K562 (cell line): Measurements from ENCODE around the gene TMEM181. TPM values are rescaled to one million over a fixed set of nuclear protein-coding genes. Genes with fewer than 3 reads are reported as not detected.

ENCODE experiments used
- ATAC-seq: fragments of 200-7000 bp; cut with Tn5 transposase; 3 replicates; pipeline ENCODE4 v1.9.1; 2020; ENCODE audit warnings: moderate library complexity
- BruUV-seq: library from RNA; stranded (reverse); fragments of 400-500 nt; replicated peaks from 2 replicates; lab custom pipeline; 2021; lab: Mats Ljungman, UMichigan
- CTCF ChIA-PET: fragments of 300-600 bp; formaldehyde crosslinking; extraction: SDS; loops from one replicate; lab custom pipeline; 2021; ENCODE audit warnings: low intra/inter-chr PET ratio; lab: Yijun Ruan, JAX
- POLR2A ChIA-PET: fragments of 300-600, 350-650 bp; sonication (Branson Sonifier 250); formaldehyde crosslinking; extraction: SDS; loops from one replicate; lab custom pipeline; 2021; ENCODE audit warnings: antibody characterized with exemption, inconsistent platforms; lab: Yijun Ruan, JAX
- DNase-seq, 4 experiments: peaks; one replicate each; pipeline versions ENCODE4 v3.0.0 to v3.0.0-alpha.2; 2011 to 2018; ENCODE audit warnings: low spot score in 3 of 4, mixed read lengths in 3 of 4; ENCODE audit errors: extremely low read depth in 1 of 4
- FAIRE-seq: peaks from 2 replicates; lab custom pipeline; 2011; peaks lifted over from hg19 to GRCh38; lab: Jason Lieb, UNC
- H2AFZ ChIP-seq: 2 replicates; pipeline ENCODE4 v1.6.0; 2011; ENCODE audit warnings: low read depth, low read length, control low read depth, inconsistent platforms
- H3K27ac ChIP-seq: fragments of 200-600 bp; 3 replicates; pipeline ENCODE4 v1.8.0; 2011; ENCODE audit warnings: low read depth, mild to moderate bottlenecking, control low read depth, inconsistent platforms, low read length, moderate library complexity, mixed read lengths; ENCODE audit errors: extremely low read depth
- H3K27me3 ChIP-seq, 2 experiments: fragments of 300-600 bp in 1 of 2; 2 replicates in 1 of 2; 3 replicates in 1 of 2; pipeline versions ENCODE4 v1.6.0 to v1.8.0; 2011; ENCODE audit warnings: inconsistent platforms in 2 of 2, low read length in 2 of 2, mild to moderate bottlenecking in 1 of 2, mixed read lengths in 1 of 2, moderate library complexity in 1 of 2; ENCODE audit not compliant: control insufficient read depth in 2 of 2, insufficient read depth in 2 of 2
- H3K36me3 ChIP-seq: fragments of 300-600 bp; 3 replicates; pipeline ENCODE4 v1.8.0; 2011; ENCODE audit warnings: mild to moderate bottlenecking, low read length, inconsistent platforms; ENCODE audit not compliant: control insufficient read depth, insufficient read depth
- H3K4me1 ChIP-seq, 2 experiments: fragments of 200-600 bp in 1 of 2; replicated peaks in 1 of 2; 2 replicates in 1 of 2; 3 replicates in 1 of 2; pipeline versions ENCODE4 v1.5.1 to v1.8.0; 2011; ENCODE audit warnings: inconsistent platforms in 2 of 2, low read length in 2 of 2, mild to moderate bottlenecking in 1 of 2, mixed read lengths in 1 of 2, moderate library complexity in 1 of 2; ENCODE audit not compliant: control insufficient read depth in 2 of 2, insufficient read depth in 2 of 2
- H3K4me2 ChIP-seq: 2 replicates; pipeline ENCODE4 v1.6.1; 2011; ENCODE audit warnings: low read length, control low read depth, inconsistent platforms, mixed read lengths; ENCODE audit not compliant: insufficient read depth
- H3K4me3 ChIP-seq: fragments of 200-600 bp; sonication (generic), shearing (Covaris generic); 2 replicates; pipeline ENCODE4 v1.5.1; 2016; ENCODE audit warnings: control low read depth, inconsistent platforms
- H3K79me2 ChIP-seq: fragments of 200-600 bp; 3 replicates; pipeline ENCODE4 v1.8.0; 2011; ENCODE audit warnings: low read length, inconsistent platforms; ENCODE audit not compliant: control insufficient read depth, insufficient read depth
- H3K9ac ChIP-seq, 2 experiments: 2 replicates each; pipeline versions ENCODE4 v1.6.0 to v1.6.1; 2011; ENCODE audit warnings: low read depth in 2 of 2, low read length in 2 of 2, control low read depth in 1 of 2, inconsistent platforms in 1 of 2, mild to moderate bottlenecking in 1 of 2, mixed read lengths in 1 of 2; ENCODE audit not compliant: insufficient read depth in 1 of 2
- H3K9me1 ChIP-seq: one replicate; pipeline ENCODE4 v1.6.0; 2011; ENCODE audit warnings: inconsistent platforms, mild to moderate bottlenecking, low read length, moderate library complexity; ENCODE audit not compliant: control insufficient read depth, insufficient read depth
- H3K9me3 ChIP-seq: replicated peaks from 2 replicates; pipeline ENCODE4 v1.5.1; 2011; ENCODE audit warnings: low read depth, low read length, inconsistent platforms; ENCODE audit not compliant: control insufficient read depth, insufficient read depth
- H4K20me1 ChIP-seq: replicated peaks from 2 replicates; pipeline ENCODE4 v1.6.1; 2011; ENCODE audit warnings: low read length, inconsistent platforms, mixed read lengths; ENCODE audit not compliant: control insufficient read depth, insufficient read depth
- E2F6 ChIP-seq, 2 experiments: IDR thresholded peaks; 2 replicates each; pipeline ENCODE4 v1.6.1; 2011; ENCODE audit warnings: borderline replicate concordance in 1 of 2, control low read depth in 1 of 2, low read depth in 1 of 2, low read length in 1 of 2, mild to moderate bottlenecking in 1 of 2, mixed read lengths in 1 of 2, moderate library complexity in 1 of 2; ENCODE audit not compliant: insufficient read depth in 1 of 2, insufficient read length in 1 of 2, poor library complexity in 1 of 2, severe bottlenecking in 1 of 2; ENCODE audit errors: extremely low read depth in 1 of 2
- PRMT5 ChIP-seq: sonication (generic); formaldehyde crosslinking; IDR thresholded peaks from 2 replicates; pipeline ENCODE4 v1.5.0; 2020; ENCODE audit warnings: missing genetic modification reagents
- ZNF121 ChIP-seq: sonication (generic); formaldehyde crosslinking; conservative IDR thresholded peaks from 2 replicates; pipeline ENCODE4 v1.8.0; 2022; ENCODE audit warnings: missing genetic modification reagents
- WGBS: fragments of 100-300 bp; shearing (Covaris generic); methylation state at CpG from one replicate; pipeline ENCODE4 v1.1.6; 2016; ENCODE audit warnings: low coverage, mixed read lengths; ENCODE audit not compliant: insufficient coverage; ENCODE audit errors: missing lambda C conversion rate; 5-methylcytosine and 5-hydroxymethylcytosine counted together
- in situ Hi-C: fragments of 300-500 bp; cut with MboI; formaldehyde crosslinking; loops from 4 replicates; pipeline ENCODE4 v1.15.0; 2018; ENCODE audit warnings: inconsistent platforms, mixed read lengths
- intact Hi-C: fragments of 100-400 bp; cut with micrococcal nuclease; formaldehyde crosslinking; loops from 2 replicates; pipeline ENCODE4 v1.14.2; 2022
- polyA plus RNA-seq, 8 experiments: library from polyadenylated mRNA; depleted of rRNA in 4 of 8; stranded (reverse) in 5 of 8; unstranded in 3 of 8; fragments of >200 nt; fragmentation: Nextera tagmentation in 2 of 8; fragmentation: Illumina TruSeq in 1 of 8; extraction: Ambion mirVana in 2 of 8; extraction: Trizol in 1 of 8; gene quantifications; 2 replicates each; pipeline versions ENCODE4 v1.2.1 to v1.2.3, GENCODE V29; 2011 to 2014; ENCODE audit warnings: inconsistent platforms in 1 of 8, missing spikeins in 1 of 8
- total RNA-seq, 7 experiments: library from RNA; depleted of rRNA in 6 of 7; stranded (reverse); fragments of >200 nt in 6 of 7; fragmentation: Illumina TruSeq in 2 of 7; extraction: Trizol in 2 of 7; gene quantifications; 2 replicates each; pipeline versions ENCODE4 v1.2.1 to v1.2.3, GENCODE V29; 2011 to 2021; ENCODE audit warnings: low replicate concordance in 1 of 7
- TF ChIP-seq, protein P1 (sequence below): sonication (generic); formaldehyde crosslinking; IDR thresholded peaks from 2 replicates; pipeline ENCODE4 v1.5.0; 2020; ENCODE audit warnings: missing genetic modification reagents

The TMEM181 gene
- total and polyA plus RNA-seq, 9 of the 15 experiments (the other 6 are each of a cell fraction or from before 2014, with no cell fraction given), result 5.6 to 27.2 (median 19.9) TPM

DNA sequence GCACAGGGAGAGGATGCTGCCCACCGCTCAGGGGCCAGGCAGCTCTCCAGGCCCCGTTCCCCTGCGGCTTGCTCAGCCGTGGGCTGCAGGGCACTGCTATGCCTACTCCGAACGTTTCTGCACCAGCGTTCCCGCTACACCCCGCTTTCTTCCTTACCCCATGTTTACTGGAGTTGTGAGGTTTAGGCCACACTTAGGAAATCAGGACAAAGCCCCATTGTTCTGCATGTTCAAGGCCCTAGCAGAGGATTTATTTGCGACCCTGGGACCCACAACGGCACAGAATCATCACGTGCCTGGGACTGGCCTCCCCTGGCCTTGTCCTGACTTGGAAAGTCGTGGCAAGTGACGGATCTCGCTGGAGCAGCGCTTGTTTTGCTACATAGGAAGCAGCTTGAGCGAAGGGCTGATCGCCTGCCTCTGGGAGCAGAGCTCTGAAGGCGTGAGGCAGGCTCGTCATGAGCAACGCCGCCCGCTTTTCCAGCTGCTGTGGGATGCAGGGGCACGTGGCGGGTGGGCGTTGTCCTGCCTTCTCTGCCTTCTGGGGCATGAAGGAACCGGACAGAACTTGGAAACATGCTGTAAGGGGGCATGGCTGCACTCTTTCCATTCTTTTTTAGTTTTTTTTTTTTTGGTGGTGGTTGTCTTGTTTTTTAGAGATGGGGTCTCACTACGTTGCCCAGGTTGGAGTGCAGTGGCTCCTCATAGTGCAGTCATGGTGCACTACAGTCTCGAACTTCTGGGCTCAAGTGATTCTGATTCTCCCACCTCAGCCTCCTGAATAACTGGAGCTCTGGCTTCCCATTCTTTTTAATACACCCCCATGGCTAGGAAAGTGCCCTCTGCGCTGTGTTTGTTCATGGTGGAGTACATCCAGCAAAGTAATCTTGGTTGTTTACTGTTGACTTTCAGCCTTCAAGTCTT lies 14.6 kb upstream of the TMEM181 start:
- intact Hi-C loops (no loop called here), in situ Hi-C loops (no loop called here)
- H3K27ac ChIP-seq, result no peak overlapping the region
- H3K79me2 ChIP-seq, result no peaks in the 10 kb centered on the region
- no peaks in the 10 kb centered on the region for H3K9me1 ChIP-seq
- DNase-seq, result peak in 1 of 4 experiments; percentile 17
- 19% methylated on average over 30 of the region's 30 CpGs for WGBS
- CTCF ChIA-PET, result no interaction called here
- POLR2A ChIA-PET, result interaction anchor here (0.6 to 1.8 kb wide), 2 partner anchors 14 to 22 kb away, joined by 4 to 5 read pairs; partner anchors contain the start of gene TMEM181
- peaks cover 31 to 42% of the 10 kb centered on the region in 2 experiments for H3K27me3 ChIP-seq
- H3K4me3 ChIP-seq, result no peak overlapping the region
- H2AFZ ChIP-seq, result no peak overlapping the region
- peaks cover 0 to 9% of the 10 kb centered on the region in 2 experiments; a peak in 2 of 5 replicates for H3K4me1 ChIP-seq
- H3K9me3 ChIP-seq, result no peaks in the 10 kb centered on the region
- ATAC-seq, result no peak
- no peaks in the 10 kb centered on the region for H3K36me3 ChIP-seq
- TF ChIP-seq ZNF121, result 0 out of 2 replicates have a peak, but pooled peaks have one; percentile 57
- TF ChIP-seq, protein P1, sequence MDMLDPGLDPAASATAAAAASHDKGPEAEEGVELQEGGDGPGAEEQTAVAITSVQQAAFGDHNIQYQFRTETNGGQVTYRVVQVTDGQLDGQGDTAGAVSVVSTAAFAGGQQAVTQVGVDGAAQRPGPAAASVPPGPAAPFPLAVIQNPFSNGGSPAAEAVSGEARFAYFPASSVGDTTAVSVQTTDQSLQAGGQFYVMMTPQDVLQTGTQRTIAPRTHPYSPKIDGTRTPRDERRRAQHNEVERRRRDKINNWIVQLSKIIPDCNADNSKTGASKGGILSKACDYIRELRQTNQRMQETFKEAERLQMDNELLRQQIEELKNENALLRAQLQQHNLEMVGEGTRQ (CRISPR knock-in tag), result 0 out of 2 replicates have a peak, but pooled peaks have one; percentile 5
- TF ChIP-seq PRMT5 (CRISPR knock-in tag), result no peak
- TF ChIP-seq E2F6 (IDR thresholded peaks at IDR 0.05; ENCODE audit: borderline replicate concordance in 1 of 2, extremely low read depth in 1 of 2, insufficient read depth in 1 of 2, insufficient read length in 1 of 2, low read depth in 1 of 2, low read length in 1 of 2, poor library complexity in 1 of 2, severe bottlenecking in 1 of 2), result peak in 1 of 2 experiments; percentile 10
- H3K9ac ChIP-seq, result no peak overlapping the region
- no TSS peak for BruUV-seq
- FAIRE-seq, result no peak
- H3K4me2 ChIP-seq, result no peak overlapping the region
- H4K20me1 ChIP-seq, result peaks cover 4% of the 10 kb centered on the region; the same call in 1 of the 2 replicates
